Omental fat pad (tissue), 4 donors: ENCODE data around the gene PPFIA3. TPM values are rescaled to one million over a fixed set of nuclear protein-coding genes. Genes with fewer than 3 reads are reported as not detected.

ENCODE experiments used
- ATAC-seq: fragments of 150-250 bp; one replicate; pipeline ENCODE4 v1.9.1; 2016; ENCODE audit warnings: mild to moderate bottlenecking, moderate library complexity; ENCODE audit not compliant: low FRiP score
- DNase-seq: peaks from one replicate; pipeline ENCODE4 v3.0.0-alpha.2; 2019; ENCODE audit warnings: low spot score
- total RNA-seq, 4 donors: library from RNA; depleted of rRNA; stranded (reverse); fragments of >200 nt; gene quantifications; one replicate each; pipeline ENCODE4 v1.1.0, GENCODE V29; 2016
- TF ChIP-seq, protein P1 (sequence below), 3 donors: fragments of 450-650 bp; IDR thresholded peaks; one replicate each; pipeline ENCODE4 v1.5.1; 2016 to 2017; ENCODE audit warnings: antibody characterized with exemption in 3 of 3, mild to moderate bottlenecking in 3 of 3, moderate library complexity in 2 of 3

Gene PPFIA3
- total RNA-seq, 4 donors from 2014 or later = 1.6 to 11.2 (median 4.1) TPM

GRCh38 chr19:49160450-49161189, 41.3 kb downstream of the PPFIA3 start:
- DNase-seq (no peak), ATAC-seq (no peak)
- TF ChIP-seq, protein P1, sequence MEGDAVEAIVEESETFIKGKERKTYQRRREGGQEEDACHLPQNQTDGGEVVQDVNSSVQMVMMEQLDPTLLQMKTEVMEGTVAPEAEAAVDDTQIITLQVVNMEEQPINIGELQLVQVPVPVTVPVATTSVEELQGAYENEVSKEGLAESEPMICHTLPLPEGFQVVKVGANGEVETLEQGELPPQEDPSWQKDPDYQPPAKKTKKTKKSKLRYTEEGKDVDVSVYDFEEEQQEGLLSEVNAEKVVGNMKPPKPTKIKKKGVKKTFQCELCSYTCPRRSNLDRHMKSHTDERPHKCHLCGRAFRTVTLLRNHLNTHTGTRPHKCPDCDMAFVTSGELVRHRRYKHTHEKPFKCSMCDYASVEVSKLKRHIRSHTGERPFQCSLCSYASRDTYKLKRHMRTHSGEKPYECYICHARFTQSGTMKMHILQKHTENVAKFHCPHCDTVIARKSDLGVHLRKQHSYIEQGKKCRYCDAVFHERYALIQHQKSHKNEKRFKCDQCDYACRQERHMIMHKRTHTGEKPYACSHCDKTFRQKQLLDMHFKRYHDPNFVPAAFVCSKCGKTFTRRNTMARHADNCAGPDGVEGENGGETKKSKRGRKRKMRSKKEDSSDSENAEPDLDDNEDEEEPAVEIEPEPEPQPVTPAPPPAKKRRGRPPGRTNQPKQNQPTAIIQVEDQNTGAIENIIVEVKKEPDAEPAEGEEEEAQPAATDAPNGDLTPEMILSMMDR (IDR thresholded peaks at IDR 0.05) = no peak

DNA sequence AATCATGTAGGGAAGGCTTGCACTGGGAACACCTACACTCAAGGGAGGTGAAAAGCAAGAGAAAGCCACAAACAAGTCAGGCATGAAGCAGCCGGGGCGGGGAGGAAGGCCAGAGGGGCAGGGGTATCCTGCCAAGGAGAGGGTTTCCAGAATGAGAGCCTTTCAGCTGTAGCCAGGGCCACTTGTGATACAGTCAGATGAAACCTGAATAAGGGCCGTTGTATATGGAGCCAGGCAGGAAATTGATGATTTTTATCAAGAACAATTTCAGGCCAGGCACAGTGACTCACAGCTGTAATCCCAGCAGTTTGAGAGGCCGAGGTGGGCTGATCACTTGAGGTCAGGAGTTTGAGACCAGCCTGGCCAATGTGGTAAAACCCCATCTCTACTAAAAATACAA, 42.6 kb downstream of the PPFIA3 start:
- TF ChIP-seq, protein P1 (IDR thresholded peaks at IDR 0.05) = no peak
- no peak for ATAC-seq
- DNase-seq = no peak

GRCh38 chr19:49165111-49165750, 45.9 kb downstream of the PPFIA3 start:
- DNase-seq = no peak
- TF ChIP-seq, protein P1 (IDR thresholded peaks at IDR 0.05) = no peak
- no peak for ATAC-seq

DNA sequence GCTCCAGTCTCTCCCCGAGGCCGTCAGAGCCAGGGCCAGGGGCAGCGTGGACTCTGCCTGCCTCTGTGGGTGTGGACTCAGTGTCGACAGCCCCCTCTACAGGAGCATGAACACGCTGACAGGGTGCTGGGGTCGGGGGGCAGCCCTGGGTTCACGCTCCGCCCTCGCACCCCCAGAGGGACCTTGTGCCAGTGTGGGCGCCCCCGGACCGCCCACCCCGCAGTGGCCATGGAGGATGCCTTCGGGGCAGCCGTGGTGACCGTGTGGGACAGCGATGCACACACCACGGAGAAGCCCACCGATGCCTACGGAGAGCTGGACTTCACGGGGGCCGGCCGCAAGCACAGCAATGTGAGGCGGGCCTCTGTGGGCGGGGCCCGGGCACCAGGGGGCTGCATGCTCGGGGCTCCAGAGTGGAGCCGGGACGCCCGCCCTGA, 46.5 kb downstream of the PPFIA3 start:
- TF ChIP-seq, protein P1 (IDR thresholded peaks at IDR 0.05) = no peak
- no peak for ATAC-seq

DNA sequence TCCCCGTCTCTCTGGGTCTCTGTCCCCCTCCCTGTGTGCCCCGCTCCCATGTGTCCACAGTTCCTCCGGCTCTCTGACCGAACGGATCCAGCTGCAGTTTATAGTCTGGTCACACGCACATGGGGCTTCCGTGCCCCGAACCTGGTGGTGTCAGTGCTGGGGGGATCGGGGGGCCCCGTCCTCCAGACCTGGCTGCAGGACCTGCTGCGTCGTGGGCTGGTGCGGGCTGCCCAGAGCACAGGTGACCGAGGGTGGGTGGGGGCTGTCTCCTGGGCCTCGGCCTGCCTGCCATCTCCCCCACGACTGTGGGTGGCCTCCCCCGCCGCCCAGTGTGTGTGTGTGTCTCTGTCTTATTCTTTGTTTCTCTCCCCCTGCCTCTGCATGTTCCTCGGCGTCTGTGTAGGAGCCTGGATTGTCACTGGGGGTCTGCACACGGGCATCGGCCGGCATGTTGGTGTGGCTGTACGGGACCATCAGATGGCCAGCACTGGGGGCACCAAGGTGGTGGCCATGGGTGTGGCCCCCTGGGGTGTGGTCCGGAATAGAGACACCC, 48.6 kb downstream of the PPFIA3 start:
- TF ChIP-seq, protein P1 (IDR thresholded peaks at IDR 0.05) = no peak
- ATAC-seq (no peak), DNase-seq (no peak)

More for the DNA sequence above, 46.5 kb downstream of the PPFIA3 start:
- no peak for DNase-seq

DNA sequence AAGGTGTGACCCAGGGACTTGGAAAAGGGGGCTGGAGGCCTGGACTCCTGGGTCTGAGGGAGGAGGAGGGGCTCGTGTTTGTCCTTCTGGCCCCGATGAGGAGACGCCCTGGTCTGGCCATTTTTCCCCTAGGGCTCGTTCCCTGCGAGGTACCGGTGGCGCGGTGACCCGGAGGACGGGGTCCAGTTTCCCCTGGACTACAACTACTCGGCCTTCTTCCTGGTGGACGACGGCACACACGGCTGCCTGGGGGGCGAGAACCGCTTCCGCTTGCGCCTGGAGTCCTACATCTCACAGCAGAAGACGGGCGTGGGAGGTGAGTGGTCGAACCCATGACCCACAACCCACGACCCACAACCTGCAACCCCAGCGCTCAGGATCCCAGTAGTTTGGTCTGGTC, 49.1 kb downstream of the PPFIA3 start:
- DNase-seq = no peak
- no peak for ATAC-seq
- TF ChIP-seq, protein P1 (IDR thresholded peaks at IDR 0.05) = no peak
